ENCODE measurements around the gene ISCA1. TPM values are rescaled to one million over a fixed set of nuclear protein-coding genes. Genes with fewer than 3 reads are reported as not detected.

Gene ISCA1
- total and polyA plus RNA-seq, 5 donors from 2014 or later, result 60.2 to 91.7 (median 64.1) TPM

- DNase-seq (no peak), ATAC-seq (ENCODE audit: low read depth in 2 of 2) (no peak)
- peaks cover 0 to 1% (median 0%) of the 10 kb centered on the region in 7 donors for H3K9me3 Mint-ChIP-seq
- H3K4me1 Mint-ChIP-seq, result no peaks in the 10 kb centered on the region
- H3K27me3 Mint-ChIP-seq, result peaks cover 18% of the 10 kb centered on the region
- no peak overlapping the region for H3K27ac Mint-ChIP-seq
- Histone ChIP-seq H3K4me3 (ENCODE audit: low read depth, low read length) (no peak overlapping the region), H3K27ac (ENCODE audit: insufficient read depth, low read length, poor library complexity, severe bottlenecking) (no peak overlapping the region), H3K4me1 (ENCODE audit: control insufficient read depth, insufficient read depth, low read length, poor library complexity, severe bottlenecking) (no peaks in the 10 kb centered on the region), H3K27me3 (ENCODE audit: control insufficient read depth, insufficient read depth, low read length) (no peaks in the 10 kb centered on the region), H3K36me3 (ENCODE audit: control insufficient read depth, insufficient read depth, low read length) (no peaks in the 10 kb centered on the region), H3K9me3 (ENCODE audit: control insufficient read depth in 2 of 2, low read length in 2 of 2) (no peaks in the 10 kb centered on the region)
- H3K4me3 Mint-ChIP-seq, result no peak overlapping the region
- H3K36me3 Mint-ChIP-seq, result no peaks in the 10 kb centered on the region
Observed at GRCh38 chr9:86238861-86239770, 43.2 kb downstream of the ISCA1 start.

DNA sequence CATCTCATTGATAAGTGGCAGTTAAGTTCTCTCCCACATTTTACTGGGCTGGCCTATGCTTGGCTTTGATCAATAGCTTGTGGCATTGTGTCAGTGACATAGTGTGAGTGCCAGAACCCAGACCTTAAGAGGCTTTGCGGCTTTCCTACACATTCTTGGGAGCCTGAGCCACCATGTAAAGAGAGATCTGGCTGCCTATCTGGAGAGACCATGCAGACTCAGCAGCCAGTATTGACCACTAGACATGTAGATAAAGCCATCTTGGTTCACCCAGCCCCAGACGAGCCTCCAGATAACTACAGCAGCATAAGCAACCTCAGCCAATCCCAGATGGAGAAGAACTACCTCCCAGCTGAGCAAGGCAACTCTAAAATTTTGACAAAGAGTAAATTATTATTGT, 51.5 kb downstream of the ISCA1 start:
- Mint-ChIP-seq H3K36me3 (peaks cover 4% of the 10 kb centered on the region), H3K27ac (no peak overlapping the region), H3K4me1 (no peaks in the 10 kb centered on the region), H3K4me3 (no peak overlapping the region), H3K27me3 (peaks cover 14% of the 10 kb centered on the region), H3K9me3 (peaks cover 0 to 2% (median 0%) of the 10 kb centered on the region in 7 donors)
- H3K36me3 ChIP-seq (ENCODE audit: control insufficient read depth, insufficient read depth, low read length), result no peaks in the 10 kb centered on the region
- no peaks in the 10 kb centered on the region for H3K27me3 ChIP-seq (ENCODE audit: control insufficient read depth, insufficient read depth, low read length)
- no peak overlapping the region for H3K4me3 ChIP-seq (ENCODE audit: low read depth, low read length)
- no peak overlapping the region for H3K27ac ChIP-seq (ENCODE audit: insufficient read depth, low read length, poor library complexity, severe bottlenecking)
- ATAC-seq (ENCODE audit: low read depth in 2 of 2) (no peak), DNase-seq (no peak)
- no peaks in the 10 kb centered on the region for H3K9me3 ChIP-seq (ENCODE audit: control insufficient read depth in 2 of 2, low read length in 2 of 2)
- H3K4me1 ChIP-seq (ENCODE audit: control insufficient read depth, insufficient read depth, low read length, poor library complexity, severe bottlenecking), result no peaks in the 10 kb centered on the region

DNA sequence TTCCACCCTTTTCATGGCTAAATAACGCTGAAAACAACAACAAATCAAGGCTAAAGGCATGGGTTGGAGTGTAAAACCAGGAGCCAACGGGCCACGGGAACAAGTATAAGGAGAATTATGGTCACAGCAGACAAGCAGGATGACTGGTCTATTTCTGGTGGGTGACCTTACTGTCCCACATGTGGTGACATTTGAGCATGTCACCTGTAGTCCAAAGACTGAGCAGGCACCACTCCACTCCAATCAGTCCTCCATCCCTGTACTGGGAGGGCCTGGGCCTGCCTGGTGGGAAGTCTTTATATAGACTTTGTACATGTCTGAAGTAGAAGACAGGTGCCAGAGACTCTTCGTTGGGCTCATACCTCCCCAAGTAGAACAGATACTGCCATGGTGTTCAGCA, 59.7 kb downstream of the ISCA1 start:
- H3K27me3 Mint-ChIP-seq, result peaks cover 4% of the 10 kb centered on the region
- no peak overlapping the region for H3K4me3 Mint-ChIP-seq
- Histone ChIP-seq H3K36me3 (ENCODE audit: control insufficient read depth, insufficient read depth, low read length) (no peaks in the 10 kb centered on the region), H3K4me1 (ENCODE audit: control insufficient read depth, insufficient read depth, low read length, poor library complexity, severe bottlenecking) (no peaks in the 10 kb centered on the region), H3K27ac (ENCODE audit: insufficient read depth, low read length, poor library complexity, severe bottlenecking) (no peak overlapping the region), H3K4me3 (ENCODE audit: low read depth, low read length) (no peak overlapping the region), H3K9me3 (ENCODE audit: control insufficient read depth in 2 of 2, low read length in 2 of 2) (no peaks in the 10 kb centered on the region), H3K27me3 (ENCODE audit: control insufficient read depth, insufficient read depth, low read length) (no peaks in the 10 kb centered on the region)
- H3K36me3 Mint-ChIP-seq, result no peaks in the 10 kb centered on the region
- no peaks in the 10 kb centered on the region for H3K4me1 Mint-ChIP-seq
- H3K9me3 Mint-ChIP-seq, result no peaks in the 10 kb centered on the region
- H3K27ac Mint-ChIP-seq, result no peak overlapping the region
- ATAC-seq (ENCODE audit: low read depth in 2 of 2), result no peak
- DNase-seq, result no peak

GRCh38 chr9:86219606-86220005, 62.7 kb downstream of the ISCA1 start:
- H3K27ac Mint-ChIP-seq, result no peak overlapping the region
- ATAC-seq (ENCODE audit: low read depth in 2 of 2) (no peak), DNase-seq (no peak)
- Histone ChIP-seq H3K4me3 (ENCODE audit: low read depth, low read length) (no peak overlapping the region), H3K36me3 (ENCODE audit: control insufficient read depth, insufficient read depth, low read length) (no peaks in the 10 kb centered on the region), H3K9me3 (ENCODE audit: control insufficient read depth in 2 of 2, low read length in 2 of 2) (no peaks in the 10 kb centered on the region), H3K27me3 (ENCODE audit: control insufficient read depth, insufficient read depth, low read length) (no peaks in the 10 kb centered on the region), H3K4me1 (ENCODE audit: control insufficient read depth, insufficient read depth, low read length, poor library complexity, severe bottlenecking) (no peaks in the 10 kb centered on the region), H3K27ac (ENCODE audit: insufficient read depth, low read length, poor library complexity, severe bottlenecking) (no peak overlapping the region)
- no peaks in the 10 kb centered on the region for H3K4me1 Mint-ChIP-seq
- H3K9me3 Mint-ChIP-seq, result no peaks in the 10 kb centered on the region
- no peak overlapping the region for H3K4me3 Mint-ChIP-seq
- H3K36me3 Mint-ChIP-seq, result no peaks in the 10 kb centered on the region
- H3K27me3 Mint-ChIP-seq, result peaks cover 9% of the 10 kb centered on the region

DNA sequence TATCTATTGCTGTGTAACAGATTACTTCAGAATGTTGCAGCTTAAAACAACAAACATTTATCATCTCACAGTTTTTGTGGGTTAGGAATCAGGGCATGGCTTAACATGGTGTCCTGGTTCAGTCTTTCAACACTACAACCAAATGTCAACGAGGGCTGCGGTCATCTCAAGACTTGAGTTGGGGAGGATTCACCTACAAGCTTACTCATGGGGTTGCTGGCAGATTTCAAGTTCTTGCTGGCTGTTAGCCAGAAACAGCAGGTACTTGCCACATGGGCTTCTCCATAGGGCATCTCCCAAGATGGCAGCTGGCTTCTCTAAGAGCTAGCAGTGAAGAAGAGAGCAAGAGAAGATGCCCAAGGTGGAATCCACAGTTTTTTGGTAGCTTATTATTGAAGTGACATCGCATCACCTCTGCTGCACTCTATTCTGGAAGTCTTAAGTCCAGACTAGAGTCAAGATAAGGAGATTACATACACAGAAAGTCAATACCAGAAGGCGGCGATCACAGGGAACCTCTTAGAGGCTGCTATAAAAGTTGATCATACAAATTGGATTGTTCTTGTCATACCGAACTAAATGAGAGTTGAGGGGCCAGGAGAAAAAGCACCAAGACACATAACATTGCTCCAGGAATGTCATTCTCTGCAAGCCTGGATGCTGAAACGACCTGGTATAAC, 65.1 kb downstream of the ISCA1 start:
- Histone ChIP-seq H3K27ac (ENCODE audit: insufficient read depth, low read length, poor library complexity, severe bottlenecking) (no peak overlapping the region), H3K4me1 (ENCODE audit: control insufficient read depth, insufficient read depth, low read length, poor library complexity, severe bottlenecking) (no peaks in the 10 kb centered on the region), H3K9me3 (ENCODE audit: control insufficient read depth in 2 of 2, low read length in 2 of 2) (no peaks in the 10 kb centered on the region), H3K27me3 (ENCODE audit: control insufficient read depth, insufficient read depth, low read length) (no peaks in the 10 kb centered on the region), H3K4me3 (ENCODE audit: low read depth, low read length) (no peak overlapping the region), H3K36me3 (ENCODE audit: control insufficient read depth, insufficient read depth, low read length) (no peaks in the 10 kb centered on the region)
- Mint-ChIP-seq H3K4me1 (no peaks in the 10 kb centered on the region), H3K36me3 (no peaks in the 10 kb centered on the region), H3K27ac (no peak overlapping the region), H3K4me3 (no peak overlapping the region), H3K27me3 (peaks cover 14% of the 10 kb centered on the region), H3K9me3 (no peaks in the 10 kb centered on the region)
- DNase-seq (no peak), ATAC-seq (ENCODE audit: low read depth in 2 of 2) (no peak)

Other genes starting within 250 kb of the ISCA1 start
- gene GOLM1, start 183.0 kb downstream of the ISCA1 start, total RNA-seq, result 0.52 TPM
- gene GOLM1, start 183.0 kb downstream of the ISCA1 start, polyA plus RNA-seq, result under 1 TPM; 0.23 to 0.50 (median 0.40) TPM
- 0.32 TPM for gene C9orf153, start 22.9 kb downstream of the ISCA1 start, total RNA-seq
- gene C9orf153, start 22.9 kb downstream of the ISCA1 start, polyA plus RNA-seq, result not detected
- 75.4 TPM for gene TUT7, start 71.9 kb upstream of the ISCA1 start, total RNA-seq
- gene TUT7, start 71.9 kb upstream of the ISCA1 start, polyA plus RNA-seq, result 10 to 100 TPM; 17.3 to 26.8 (median 21.4) TPM

Measured in CD4-positive, CD25-positive, alpha-beta regulatory T cell (primary cell).